Measurements from ENCODE around the gene RAB29. TPM values are rescaled to one million over a fixed set of nuclear protein-coding genes. Genes with fewer than 3 reads are reported as not detected.

The RAB29 gene
- total and polyA plus RNA-seq, 9 of the 15 experiments (the other 6 are each of a cell fraction or from before 2014, with no cell fraction given), result 6.3 to 17.6 (median 8.0) TPM

- Histone ChIP-seq H3K4me2 (ENCODE audit: insufficient read depth, low read length) (no peak overlapping the region), H3K36me3 (ENCODE audit: control insufficient read depth, insufficient read depth, low read length) (no peaks in the 10 kb centered on the region), H2AFZ (ENCODE audit: low read depth, low read length) (no peak overlapping the region), H4K20me1 (replicated peaks; ENCODE audit: control insufficient read depth, insufficient read depth, low read length) (no peaks in the 10 kb centered on the region), H3K27me3 (ENCODE audit: control insufficient read depth in 2 of 2, insufficient read depth in 2 of 2, low read length in 2 of 2) (no peaks in the 10 kb centered on the region), H3K27ac (ENCODE audit: extremely low read depth, low read depth, low read length) (no peak overlapping the region), H3K79me2 (ENCODE audit: control insufficient read depth, insufficient read depth, low read length) (no peaks in the 10 kb centered on the region), H3K4me1 (replicated peaks in 1 of 2; ENCODE audit: control insufficient read depth in 2 of 2, insufficient read depth in 2 of 2, low read length in 2 of 2) (peaks cover 0 to 14% of the 10 kb centered on the region in 2 experiments; a peak in 2 of 5 replicates), H3K4me3 (no peak overlapping the region), H3K9me1 (ENCODE audit: control insufficient read depth, insufficient read depth, low read length) (no peaks in the 10 kb centered on the region), H3K9ac (ENCODE audit: insufficient read depth in 1 of 2, low read depth in 2 of 2, low read length in 2 of 2) (no peak overlapping the region), H3K9me3 (replicated peaks; ENCODE audit: control insufficient read depth, insufficient read depth, low read depth, low read length) (no peaks in the 10 kb centered on the region)
- ATAC-seq (no peak), DNase-seq (ENCODE audit: extremely low read depth in 1 of 4, low spot score in 3 of 4) (no peak), FAIRE-seq (no peak)
- no TSS peak for BruUV-seq (replicated peaks)
- intact Hi-C loops (cut with micrococcal nuclease), result no loop called here
- POLR2A ChIA-PET, result no interaction called here
- 47% methylated on average over 3 of the region's 3 CpGs for WGBS (ENCODE audit: insufficient coverage, low coverage, missing lambda C conversion rate)
- TF ChIP-seq RBFOX2 (IDR thresholded peaks at IDR 0.05; ENCODE audit: low read depth, low read length) (no peak), ZNF134 (CRISPR knock-in tag; conservative IDR thresholded peaks at IDR 0.05) (no peak), BACH1 (tag; IDR thresholded peaks at IDR 0.05) (no peak), DEAF1 (CRISPR knock-in tag; IDR thresholded peaks at IDR 0.05) (no peak), RFX5 (IDR thresholded peaks at IDR 0.05; ENCODE audit: low read depth, low read length) (no peak), ZNF717 (CRISPR knock-in tag; IDR thresholded peaks at IDR 0.05) (no peak), BMI1 (IDR thresholded peaks at IDR 0.05; ENCODE audit: low read length) (no peak), JUND (IDR thresholded peaks at IDR 0.05; ENCODE audit: borderline replicate concordance, low read depth, low read length) (no peak), JUND (tag; IDR thresholded peaks at IDR 0.05; ENCODE audit: borderline replicate concordance, low read depth, low read length) (no peak), ARID4B (CRISPR knock-in tag; IDR thresholded peaks at IDR 0.05) (no peak), SRSF1 (IDR thresholded peaks at IDR 0.05; ENCODE audit: low read depth, low read length) (no peak), ADNP (tag; IDR thresholded peaks at IDR 0.05) (no peak), ZNF398 (CRISPR knock-in tag; IDR thresholded peaks at IDR 0.05) (no peak)
- CTCF ChIA-PET (ENCODE audit: low intra/inter-chr PET ratio), result no interaction called here
- in situ Hi-C loops (cut with MboI), result no loop called here
Observed at GRCh38 chr1:205756552-205756951, 18.7 kb downstream of the RAB29 start.

All from K562 (cell line).